HUES6 (cell line): ENCODE data around the gene BBOX1.
"Not testable (repeated sequence)": the region's sequence is repeated elsewhere in the genome, so short reads cannot be mapped to it uniquely, and the experiment has no call there.

Experiments
- H3K27ac ChIP-seq: 2 replicates; pipeline ENCODE4 v1.7.0; 2013; ENCODE audit warnings: low read depth, mild to moderate bottlenecking, low read length, inconsistent platforms
- H3K27me3 ChIP-seq: 2 replicates; pipeline ENCODE4 v1.6.1; 2013; ENCODE audit warnings: low read length; ENCODE audit not compliant: control insufficient read depth, insufficient read depth
- H3K36me3 ChIP-seq: 2 replicates; pipeline ENCODE4 v1.6.1; 2013; ENCODE audit warnings: low read length; ENCODE audit not compliant: control insufficient read depth, insufficient read depth
- H3K4me1 ChIP-seq: 2 replicates; pipeline ENCODE4 v1.6.1; 2013; ENCODE audit warnings: low read length; ENCODE audit not compliant: control insufficient read depth, insufficient read depth
- H3K4me3 ChIP-seq: 2 replicates; pipeline ENCODE4 v1.5.1; 2013; ENCODE audit warnings: low read depth, low read length
- H3K9ac ChIP-seq: one replicate; pipeline ENCODE4 v1.6.1; 2013; ENCODE audit warnings: mild to moderate bottlenecking, low read length
- H3K9me3 ChIP-seq: 2 replicates; pipeline ENCODE4 v1.6.1; 2013; ENCODE audit warnings: low read depth, low read length; ENCODE audit not compliant: control insufficient read depth, insufficient read depth

The BBOX1 gene

DNA sequence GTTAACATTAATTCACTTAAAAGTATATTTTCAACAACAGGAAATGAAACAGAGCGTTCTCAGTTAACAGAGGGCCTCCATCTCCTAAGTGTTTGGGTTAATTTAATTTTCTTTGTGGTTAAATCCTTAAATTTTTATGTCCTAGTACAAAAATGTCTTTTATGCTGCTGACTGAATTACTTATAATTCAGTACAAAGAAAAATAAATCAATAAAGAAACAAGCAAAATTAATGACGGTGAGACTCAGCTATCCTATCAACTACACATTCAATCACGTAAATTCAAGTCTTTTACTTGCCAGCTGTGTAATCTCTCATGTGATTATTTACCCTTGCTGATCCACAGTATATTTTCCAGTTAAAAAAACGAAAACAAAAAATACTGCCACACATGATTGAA is 81.4 kb downstream of the BBOX1 start:
- Histone ChIP-seq H3K27me3 (no peaks in the 10 kb centered on the region), H3K4me1 (peaks cover 7% of the 10 kb centered on the region; the same call in 1 of the 2 replicates), H3K36me3 (no peaks in the 10 kb centered on the region), H3K27ac (no peak overlapping the region), H3K9ac (no peak overlapping the region), H3K9me3 (no peaks in the 10 kb centered on the region), H3K4me3 (no peak overlapping the region)

- Histone ChIP-seq H3K27ac (no peak overlapping the region), H3K9ac (no peak overlapping the region), H3K36me3 (no peaks in the 10 kb centered on the region)
These were observed 84.1 kb downstream of the BBOX1 start for GRCh38 chr11:27124514-27125264.

DNA sequence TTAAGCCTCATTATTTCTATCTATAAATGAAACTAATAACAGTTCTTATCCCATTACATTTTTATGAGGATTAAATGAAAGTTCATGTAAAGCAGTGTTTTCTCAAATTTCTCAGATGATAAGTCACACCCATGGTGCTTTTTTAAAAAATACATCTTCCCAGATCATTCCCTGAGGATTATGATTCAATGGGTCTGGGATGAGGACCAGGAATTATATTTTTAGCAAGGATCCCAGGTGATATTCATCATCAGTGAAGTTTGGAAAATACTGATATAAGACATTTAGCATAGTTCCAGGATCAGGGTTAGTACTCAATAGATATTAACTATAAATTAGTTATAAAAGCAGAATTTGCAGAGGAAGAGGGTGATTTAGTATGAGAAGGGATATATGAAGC is 89.1 kb downstream of the BBOX1 start:
- peaks cover 3% of the 10 kb centered on the region for H3K9me3 ChIP-seq
- no peak overlapping the region for H3K9ac ChIP-seq
- H3K36me3 ChIP-seq, result no peaks in the 10 kb centered on the region
- no peak overlapping the region for H3K27ac ChIP-seq
- no peaks in the 10 kb centered on the region for H3K27me3 ChIP-seq
- H3K4me1 ChIP-seq, result no peaks in the 10 kb centered on the region
- H3K4me3 ChIP-seq, result no peak overlapping the region

More at GRCh38 chr11:27124514-27125264, 84.1 kb downstream of the BBOX1 start:
- Histone ChIP-seq H3K9me3 (no peaks in the 10 kb centered on the region), H3K4me3 (no peak overlapping the region), H3K27me3 (no peaks in the 10 kb centered on the region), H3K4me1 (peaks cover 7% of the 10 kb centered on the region; the same call in 1 of the 2 replicates)

DNA sequence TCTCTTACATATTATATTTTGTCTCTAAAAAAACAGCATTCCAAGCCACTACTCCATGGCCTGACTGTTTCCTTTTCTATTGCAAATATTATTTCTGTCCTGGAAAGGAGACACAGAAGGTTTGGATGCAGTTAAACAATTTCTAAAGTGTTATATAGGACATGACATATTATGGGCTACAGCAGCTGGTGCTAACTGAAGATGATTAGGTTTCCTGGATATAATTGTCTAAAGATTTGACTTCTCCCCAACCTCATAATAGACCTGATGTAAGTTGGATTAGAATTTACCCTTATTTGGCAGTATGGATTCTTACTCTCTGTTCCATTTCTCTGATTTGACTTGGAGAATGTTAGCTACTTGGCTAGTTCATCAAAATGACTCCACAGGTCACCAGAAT is 90.2 kb downstream of the BBOX1 start:
- no peaks in the 10 kb centered on the region for H3K36me3 ChIP-seq
- peaks cover 12% of the 10 kb centered on the region for H3K9me3 ChIP-seq
- no peak overlapping the region for H3K27ac ChIP-seq
- no peak overlapping the region for H3K4me3 ChIP-seq
- no peak overlapping the region for H3K9ac ChIP-seq
- H3K27me3 ChIP-seq, result no peaks in the 10 kb centered on the region
- H3K4me1 ChIP-seq, result no peaks in the 10 kb centered on the region

DNA sequence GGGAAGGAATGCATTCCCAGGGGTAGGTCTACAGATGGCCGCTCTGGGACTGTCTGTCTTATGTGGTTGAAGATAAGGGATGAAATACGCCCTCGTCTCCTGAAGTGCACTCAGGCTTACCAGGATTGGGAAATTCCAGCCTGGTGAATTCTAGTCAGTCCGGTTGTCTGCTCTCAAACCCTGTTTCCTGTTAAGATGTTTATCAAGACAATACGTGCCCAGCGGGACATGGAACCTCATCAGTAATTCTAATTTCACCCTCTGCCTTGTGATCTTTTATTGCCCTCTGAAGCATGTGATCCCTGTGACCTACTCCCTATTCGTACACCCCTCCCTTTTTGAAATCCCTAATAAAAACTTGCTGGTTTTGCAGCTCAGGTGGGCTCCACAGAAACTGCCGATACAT is 95.3 kb downstream of the BBOX1 start:
- H3K4me1 ChIP-seq, H3K27me3 ChIP-seq, H3K36me3 ChIP-seq, H3K4me3 ChIP-seq, H3K27ac ChIP-seq, H3K9ac ChIP-seq: not testable (repeated sequence)
- H3K9me3 ChIP-seq, result peaks cover 23% of the 10 kb centered on the region

GRCh38 chr11:27138716-27139115 is 98.1 kb downstream of the BBOX1 start:
- no peak overlapping the region for H3K9ac ChIP-seq
- no peak overlapping the region for H3K4me3 ChIP-seq
- no peaks in the 10 kb centered on the region for H3K27me3 ChIP-seq
- no peaks in the 10 kb centered on the region for H3K36me3 ChIP-seq
- peaks cover 23% of the 10 kb centered on the region for H3K9me3 ChIP-seq
- no peak overlapping the region for H3K27ac ChIP-seq
- no peaks in the 10 kb centered on the region for H3K4me1 ChIP-seq

- Histone ChIP-seq H3K9me3 (peaks cover 17% of the 10 kb centered on the region), H3K9ac (no peak overlapping the region), H3K27me3 (no peaks in the 10 kb centered on the region), H3K4me1 (no peaks in the 10 kb centered on the region), H3K36me3 (no peaks in the 10 kb centered on the region), H3K4me3 (no peak overlapping the region), H3K27ac (no peak overlapping the region)
These were observed 99.2 kb downstream of the BBOX1 start for GRCh38 chr11:27139742-27140367.

DNA sequence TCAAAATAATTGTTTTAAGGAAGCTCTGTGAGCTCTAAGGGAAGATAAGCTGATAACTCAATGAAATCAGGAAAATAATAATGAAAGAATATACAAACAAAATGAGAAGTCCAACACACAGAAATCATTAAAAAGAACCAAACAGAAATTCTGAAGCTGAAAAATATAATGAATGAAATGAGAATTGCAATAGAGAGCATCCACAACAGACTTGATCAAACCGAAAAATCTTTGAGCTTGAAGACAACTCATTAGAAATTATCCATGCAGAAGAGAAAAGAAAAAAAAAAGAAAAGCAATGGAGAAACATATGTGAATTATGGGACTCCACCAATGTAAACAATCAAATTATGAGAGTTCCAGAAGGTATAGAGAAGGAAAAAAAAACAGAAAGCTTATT is 101.0 kb downstream of the BBOX1 start:
- no peaks in the 10 kb centered on the region for H3K36me3 ChIP-seq
- no peak overlapping the region for H3K27ac ChIP-seq
- no peaks in the 10 kb centered on the region for H3K4me1 ChIP-seq
- no peak overlapping the region for H3K9ac ChIP-seq
- no peaks in the 10 kb centered on the region for H3K27me3 ChIP-seq
- H3K9me3 ChIP-seq, result peaks cover 7% of the 10 kb centered on the region; the same call in 1 of the 2 replicates
- H3K4me3 ChIP-seq, result no peak overlapping the region

DNA sequence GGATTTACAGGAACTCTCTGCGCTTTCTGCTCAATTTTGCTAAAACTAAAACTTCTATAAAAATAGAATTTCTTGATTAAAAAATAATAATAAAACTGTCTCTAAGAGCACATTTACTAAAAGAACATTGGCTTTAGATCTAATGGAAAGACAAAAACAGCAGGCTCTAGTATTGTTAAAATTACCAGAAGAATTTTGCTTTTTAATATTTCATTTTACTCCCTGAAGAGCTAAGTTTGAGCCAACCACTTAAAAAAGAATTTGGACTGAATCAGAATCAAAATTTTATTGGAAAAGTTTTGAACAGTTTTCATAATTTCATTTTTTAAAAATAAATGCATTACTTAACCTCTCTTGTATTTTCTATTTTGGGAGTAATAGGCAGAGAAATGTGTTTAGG is 107.3 kb downstream of the BBOX1 start:
- no peak overlapping the region for H3K9ac ChIP-seq
- no peak overlapping the region for H3K4me3 ChIP-seq
- H3K36me3 ChIP-seq, result no peaks in the 10 kb centered on the region
- H3K4me1 ChIP-seq, result peaks cover 12% of the 10 kb centered on the region
- H3K27me3 ChIP-seq, result no peaks in the 10 kb centered on the region
- H3K9me3 ChIP-seq, result no peaks in the 10 kb centered on the region
- H3K27ac ChIP-seq, result no peak overlapping the region

GRCh38 chr11:27148506-27148905 is 107.9 kb downstream of the BBOX1 start:
- Histone ChIP-seq H3K4me3 (no peak overlapping the region), H3K9me3 (no peaks in the 10 kb centered on the region), H3K4me1 (peaks cover 12% of the 10 kb centered on the region), H3K9ac (no peak overlapping the region), H3K27ac (no peak overlapping the region), H3K27me3 (no peaks in the 10 kb centered on the region), H3K36me3 (no peaks in the 10 kb centered on the region)

- no peaks in the 10 kb centered on the region for H3K27me3 ChIP-seq
- H3K4me1 ChIP-seq, result peaks cover 12% of the 10 kb centered on the region
- H3K9me3 ChIP-seq, result no peaks in the 10 kb centered on the region
- no peak overlapping the region for H3K4me3 ChIP-seq
- H3K9ac ChIP-seq, result no peak overlapping the region
- H3K27ac ChIP-seq, result peak overlapping the region; percentile 16; the same call in 1 of the 2 replicates
- no peaks in the 10 kb centered on the region for H3K36me3 ChIP-seq
These were observed 109.5 kb downstream of the BBOX1 start for GRCh38 chr11:27150098-27150497.
